Measurements from ENCODE around the gene IL4R. TPM values are rescaled to one million over a fixed set of nuclear protein-coding genes. Genes with fewer than 3 reads are reported as not detected.

The IL4R gene
- total RNA-seq, 6 experiments from 2014 or later, result 20.0 to 27.0 (median 23.2) TPM

GRCh38 chr16:27365142-27366089 is 51.6 kb downstream of the IL4R start:
- no peak for TF ChIP-seq CTCF (IDR thresholded peaks at IDR 0.05)
- Mint-ChIP-seq H3K9me3 (peaks cover 8% of the 10 kb centered on the region), H3K27ac (peak overlapping the region; percentile 66), H3K4me3 (no peak overlapping the region), H3K27me3 (ENCODE audit: insufficient read depth) (peaks cover 1% of the 10 kb centered on the region; the same call in 1 of the 2 replicates), H3K36me3 (ENCODE audit: low read depth) (peaks cover 24% of the 10 kb centered on the region), H3K4me1 (ENCODE audit: low read depth) (peaks cover 50% of the 10 kb centered on the region)
- peak; percentile 55 for DNase-seq

DNA sequence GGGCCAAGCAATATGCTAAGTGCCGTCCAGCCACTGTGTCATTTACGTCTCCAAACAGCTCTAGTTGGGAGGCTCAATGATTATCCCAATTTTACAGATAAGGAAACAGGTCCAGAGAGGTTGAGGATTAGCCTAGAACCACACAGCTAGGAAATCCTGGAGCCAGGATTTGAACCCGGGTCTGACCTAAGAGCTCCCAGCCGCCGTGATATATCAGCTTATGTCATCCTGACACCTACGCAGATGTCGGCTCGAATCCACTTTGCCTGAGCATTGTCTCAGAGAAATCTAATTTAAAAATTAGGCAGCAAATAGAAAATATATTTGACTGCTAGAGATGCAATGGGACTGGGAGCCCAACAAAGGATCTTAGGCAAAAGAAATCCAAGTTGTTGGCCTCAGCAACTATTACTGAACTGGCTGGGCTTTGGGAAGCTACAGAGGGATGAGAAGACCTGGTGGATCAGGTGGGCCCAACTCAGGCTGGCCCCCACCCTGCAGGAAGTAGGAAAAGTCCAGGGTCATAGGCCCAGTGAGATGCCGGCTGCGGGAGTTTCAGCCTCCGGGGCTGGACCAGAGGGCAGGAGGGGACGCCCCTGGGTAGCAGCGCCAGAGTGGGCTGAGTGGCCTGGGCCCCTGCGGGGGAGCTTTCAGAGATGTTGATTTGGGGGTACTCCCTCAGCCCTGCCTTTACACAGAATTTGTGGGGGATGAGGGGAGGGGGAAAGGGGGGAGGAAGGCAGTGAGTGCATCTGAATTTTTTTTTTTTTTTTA is 53.1 kb downstream of the IL4R start:
- Mint-ChIP-seq H3K9me3 (peaks cover 16% of the 10 kb centered on the region), H3K4me3 (no peak overlapping the region), H3K27ac (peak overlapping the region; percentile 66), H3K27me3 (ENCODE audit: insufficient read depth) (peaks cover 1% of the 10 kb centered on the region), H3K36me3 (ENCODE audit: low read depth) (peaks cover 28% of the 10 kb centered on the region), H3K4me1 (ENCODE audit: low read depth) (peaks cover 52% of the 10 kb centered on the region)
- TF ChIP-seq CTCF (IDR thresholded peaks at IDR 0.05), result no peak
- no peak for DNase-seq

DNA sequence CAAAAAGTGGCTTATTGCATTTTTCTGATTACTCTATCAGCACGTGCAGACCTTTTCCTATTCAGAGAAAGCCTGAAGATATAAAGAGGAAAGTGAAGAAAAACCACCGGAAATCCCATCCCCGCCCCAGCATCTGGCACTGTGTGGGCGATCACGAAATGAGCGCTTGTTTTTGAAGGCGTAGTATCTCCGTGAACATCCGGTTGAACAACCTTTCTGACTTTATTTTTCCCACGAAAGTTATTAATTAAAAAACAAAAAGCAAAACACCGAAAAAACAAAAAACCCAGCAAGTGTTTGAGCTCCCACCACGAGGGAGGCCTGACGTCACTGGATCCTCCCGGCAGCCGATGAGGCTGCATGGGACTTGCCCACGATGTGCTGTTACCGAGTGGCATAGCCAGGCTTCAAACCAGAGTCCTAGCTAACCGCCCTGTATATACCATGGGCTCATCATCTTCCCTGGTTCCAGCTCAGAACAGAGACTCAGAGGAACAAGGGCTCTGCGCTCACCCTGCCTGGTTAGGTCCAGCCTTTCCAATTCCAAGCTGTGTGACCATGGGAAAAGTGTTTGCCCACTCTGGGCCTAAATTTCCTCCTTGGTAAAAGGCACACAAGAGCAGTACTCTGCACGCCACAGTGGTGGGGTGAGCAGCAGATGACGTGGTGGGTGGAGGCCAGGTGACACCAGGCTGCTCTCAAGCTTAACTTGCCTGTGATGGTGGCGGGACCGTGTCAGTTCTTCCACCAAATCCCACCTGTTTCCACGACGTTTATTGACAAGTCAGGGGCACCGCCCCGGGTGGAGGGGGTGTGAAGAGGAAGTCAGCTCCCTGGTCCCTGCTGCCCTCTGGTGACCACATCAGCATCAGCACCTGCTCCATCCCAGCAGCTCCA is 53.9 kb downstream of the IL4R start:
- H3K9me3 Mint-ChIP-seq, result peaks cover 16% of the 10 kb centered on the region
- H3K4me3 Mint-ChIP-seq, result 0 out of 2 replicates have a peak overlapping the region, but pooled peaks have one; percentile 20
- TF ChIP-seq CTCF (IDR thresholded peaks at IDR 0.05), result peak; percentile 88
- peak; percentile 46 for DNase-seq
- peak overlapping the region; percentile 54 for H3K27ac Mint-ChIP-seq
- peaks cover 21% of the 10 kb centered on the region for H3K36me3 Mint-ChIP-seq (ENCODE audit: low read depth)
- peaks cover 1% of the 10 kb centered on the region for H3K27me3 Mint-ChIP-seq (ENCODE audit: insufficient read depth)
- peaks cover 52% of the 10 kb centered on the region for H3K4me1 Mint-ChIP-seq (ENCODE audit: low read depth)

DNA sequence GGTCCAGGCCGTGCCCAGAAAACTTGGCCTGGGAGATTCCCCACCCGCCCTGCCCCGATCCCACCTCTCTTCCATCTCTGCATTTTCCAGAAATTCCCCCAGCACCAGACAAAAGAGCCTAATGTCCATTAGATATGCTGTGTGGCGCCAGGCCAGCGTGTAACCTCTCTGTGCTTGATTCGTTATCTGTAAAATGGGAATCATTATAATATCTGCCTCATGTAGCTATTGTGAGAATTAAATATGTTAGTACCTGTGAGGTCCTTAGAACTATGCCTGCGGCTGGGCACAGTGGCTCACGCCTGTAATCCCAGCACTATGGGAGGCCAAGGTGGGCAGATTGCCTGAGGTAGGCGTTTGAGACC is 54.6 kb downstream of the IL4R start:
- no peak for DNase-seq
- H3K36me3 Mint-ChIP-seq (ENCODE audit: low read depth), result peaks cover 20% of the 10 kb centered on the region
- H3K27me3 Mint-ChIP-seq (ENCODE audit: insufficient read depth), result peaks cover 1% of the 10 kb centered on the region
- no peak overlapping the region for H3K4me3 Mint-ChIP-seq
- H3K4me1 Mint-ChIP-seq (ENCODE audit: low read depth), result peaks cover 52% of the 10 kb centered on the region
- TF ChIP-seq CTCF (IDR thresholded peaks at IDR 0.05), result peak; percentile 4; the same call in 1 of the 2 replicates
- H3K9me3 Mint-ChIP-seq, result peaks cover 16% of the 10 kb centered on the region
- H3K27ac Mint-ChIP-seq, result no peak overlapping the region

- no peak overlapping the region for H3K4me3 Mint-ChIP-seq
- peaks cover 1% of the 10 kb centered on the region for H3K27me3 Mint-ChIP-seq (ENCODE audit: insufficient read depth)
- H3K9me3 Mint-ChIP-seq, result peaks cover 16% of the 10 kb centered on the region
- H3K4me1 Mint-ChIP-seq (ENCODE audit: low read depth), result peaks cover 39% of the 10 kb centered on the region
- peaks cover 10% of the 10 kb centered on the region for H3K36me3 Mint-ChIP-seq (ENCODE audit: low read depth)
- H3K27ac Mint-ChIP-seq, result no peak overlapping the region
- DNase-seq, result peak; percentile 54
- no peak for TF ChIP-seq CTCF (IDR thresholded peaks at IDR 0.05)
Observed at GRCh38 chr16:27369806-27370205, 56.0 kb downstream of the IL4R start.

All from HFFc6 (cell line).